ENCODE results near the gene METTL3. TPM values are rescaled to one million over a fixed set of nuclear protein-coding genes. Genes with fewer than 3 reads are reported as not detected.

METTL3 gene
- total and polyA plus RNA-seq, 2 donors (not counting 3 experiments of a cell fraction or from before 2014, with no cell fraction given), result 65.0 to 85.3 TPM

DNA sequence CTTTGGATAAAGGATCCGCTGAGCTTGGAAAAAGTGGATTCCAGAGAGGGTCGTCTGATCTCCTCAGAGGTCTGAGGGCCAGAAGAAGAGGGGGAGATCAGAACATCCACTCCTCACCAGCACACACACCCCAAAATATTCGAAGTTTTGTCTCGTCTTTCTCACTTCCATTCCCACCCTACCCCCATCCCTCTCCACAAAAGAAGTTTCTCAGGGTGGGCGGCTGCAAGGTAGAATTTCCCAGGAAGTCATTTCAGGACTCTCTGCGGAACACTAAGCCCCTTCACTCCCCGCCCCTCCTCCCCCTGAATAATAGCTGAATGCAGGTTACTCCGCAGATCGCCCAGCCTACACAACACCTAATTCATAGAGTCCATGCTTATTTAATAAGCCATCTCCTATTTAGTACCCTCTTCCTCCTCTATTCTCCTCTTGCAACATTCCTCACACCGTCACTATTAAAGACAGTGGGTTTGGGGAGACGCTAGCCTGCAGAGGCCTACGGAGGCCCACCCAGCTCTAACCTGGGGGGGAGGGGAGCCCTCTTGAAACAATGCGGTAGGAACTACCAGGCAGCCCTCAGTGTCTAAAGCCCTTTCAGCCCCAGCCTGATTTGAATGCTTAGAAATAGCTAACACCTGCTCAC, 15.7 kb upstream of the METTL3 start:
- Histone ChIP-seq H3K9ac (replicated peaks; ENCODE audit: extremely low read depth, insufficient read depth, low read length) (no peak overlapping the region), H4K20me1 (replicated peaks; ENCODE audit: control insufficient read depth, extremely low read depth, insufficient read depth, low read length) (no peaks in the 10 kb centered on the region), H3K27ac (ENCODE audit: insufficient read depth, low read depth, low read length) (no peak overlapping the region), H3K36me3 (ENCODE audit: control insufficient read depth in 2 of 2, extremely low read depth in 1 of 2, insufficient read depth in 2 of 2, low read length in 2 of 2) (no peaks in the 10 kb centered on the region), H3K4me1 (ENCODE audit: control insufficient read depth, extremely low read depth, insufficient read depth, low read length) (peaks cover 3% of the 10 kb centered on the region), H3K79me2 (ENCODE audit: control insufficient read depth, insufficient read depth, low read length) (no peaks in the 10 kb centered on the region), H2AFZ (ENCODE audit: low read depth, low read length) (peak overlapping the region; percentile 88), H3K4me3 (replicated peaks in 1 of 3; ENCODE audit: insufficient read depth in 1 of 3, low read depth in 1 of 3, low read length in 3 of 3) (peak overlapping the region; percentile 32 to 80 (median 67)), H3K27me3 (ENCODE audit: control insufficient read depth in 2 of 2, insufficient read depth in 2 of 2, low read length in 2 of 2) (peaks cover 18 to 20% of the 10 kb centered on the region in 2 experiments), H3K9me3 (replicated peaks; ENCODE audit: control insufficient read depth, insufficient read depth, low read length) (no peaks in the 10 kb centered on the region), H3K9me1 (replicated peaks; ENCODE audit: control insufficient read depth, extremely low read depth, insufficient read depth, low read length) (no peaks in the 10 kb centered on the region), H3K4me2 (ENCODE audit: insufficient read depth, low read length) (peak overlapping the region; percentile 55)
- ChIA-PET CTCF (interaction anchor here (0.9 to 3.1 kb wide), 5 partner anchors 11 to 30 kb away, joined by 3 to 28 read pairs (median 8); partner anchors contain the start of gene METTL3), POLR2A (interaction anchor here (1.9 kb wide), 1 partner anchor 16 kb away, joined by 19 read pairs; the partner anchor contains the start of gene METTL3)
- no TSS peak for BruUV-seq (replicated peaks)
- DNase-seq (ENCODE audit: low read depth, low spot score), result no peak
- no peak for FAIRE-seq
- dilution Hi-C loops (cut with MboI; ENCODE audit: extremely low pct_ligation_motif_present, low sequenced_read_pairs) (no loop called here), intact Hi-C loops (cut with micrococcal nuclease) (loop anchor here (1.0 kb wide), 1 partner anchor 15 kb away; the partner anchor contains the start of gene METTL3)
- no peak for TF ChIP-seq POLR2A (IDR thresholded peaks at IDR 0.05; ENCODE audit: low read depth, low read length)
- TF ChIP-seq EZH2 (IDR thresholded peaks at IDR 0.05; ENCODE audit: borderline replicate concordance, low read depth, low read length, severe bottlenecking), result no peak
- TF ChIP-seq FOS (IDR thresholded peaks at IDR 0.05; ENCODE audit: borderline replicate concordance, insufficient read depth, low read length), result no peak
- no peak for TF ChIP-seq JUN (IDR thresholded peaks at IDR 0.05; ENCODE audit: borderline replicate concordance, insufficient read depth, insufficient read length, low read depth)
- TF ChIP-seq MAX (IDR thresholded peaks at IDR 0.05; ENCODE audit: insufficient read depth, insufficient read length), result no peak
- no peak for TF ChIP-seq GATA2 (IDR thresholded peaks at IDR 0.05; ENCODE audit: insufficient read depth, insufficient read length, low read depth, low read length)
- TF ChIP-seq, protein P1, sequence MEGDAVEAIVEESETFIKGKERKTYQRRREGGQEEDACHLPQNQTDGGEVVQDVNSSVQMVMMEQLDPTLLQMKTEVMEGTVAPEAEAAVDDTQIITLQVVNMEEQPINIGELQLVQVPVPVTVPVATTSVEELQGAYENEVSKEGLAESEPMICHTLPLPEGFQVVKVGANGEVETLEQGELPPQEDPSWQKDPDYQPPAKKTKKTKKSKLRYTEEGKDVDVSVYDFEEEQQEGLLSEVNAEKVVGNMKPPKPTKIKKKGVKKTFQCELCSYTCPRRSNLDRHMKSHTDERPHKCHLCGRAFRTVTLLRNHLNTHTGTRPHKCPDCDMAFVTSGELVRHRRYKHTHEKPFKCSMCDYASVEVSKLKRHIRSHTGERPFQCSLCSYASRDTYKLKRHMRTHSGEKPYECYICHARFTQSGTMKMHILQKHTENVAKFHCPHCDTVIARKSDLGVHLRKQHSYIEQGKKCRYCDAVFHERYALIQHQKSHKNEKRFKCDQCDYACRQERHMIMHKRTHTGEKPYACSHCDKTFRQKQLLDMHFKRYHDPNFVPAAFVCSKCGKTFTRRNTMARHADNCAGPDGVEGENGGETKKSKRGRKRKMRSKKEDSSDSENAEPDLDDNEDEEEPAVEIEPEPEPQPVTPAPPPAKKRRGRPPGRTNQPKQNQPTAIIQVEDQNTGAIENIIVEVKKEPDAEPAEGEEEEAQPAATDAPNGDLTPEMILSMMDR (IDR thresholded peaks at IDR 0.05; ENCODE audit: extremely low read depth in 1 of 2, insufficient read depth in 1 of 2, low read depth in 1 of 2, low read length in 2 of 2), result no peak
- no peak for TF ChIP-seq MYC (IDR thresholded peaks at IDR 0.05; ENCODE audit: low read depth, low read length)
- no peak for TF ChIP-seq POLR2AphosphoS5 (IDR thresholded peaks at IDR 0.05; ENCODE audit: insufficient read depth, low read depth, low read length)

Measured in endothelial cell of umbilical vein (primary cell).